ENCODE measurements around the gene SQSTM1. TPM values are rescaled to one million over a fixed set of nuclear protein-coding genes. Genes with fewer than 3 reads are reported as not detected.
"Not testable (repeated sequence)": the region's sequence is repeated elsewhere in the genome, so short reads cannot be mapped to it uniquely, and the experiment has no call there.

SQSTM1 gene
- total RNA-seq, 2 experiments from 2014 or later, result 111 to 117 TPM

- no peak overlapping the region for H3K4me3 Mint-ChIP-seq
- peaks cover 2% of the 10 kb centered on the region for H3K4me1 Mint-ChIP-seq
- DNase-seq, result no peak
- no peaks in the 10 kb centered on the region for H3K9me3 Mint-ChIP-seq
- H3K36me3 Mint-ChIP-seq, result peaks cover 19% of the 10 kb centered on the region
- H3K27me3 Mint-ChIP-seq, result no peaks in the 10 kb centered on the region
- H3K27ac Mint-ChIP-seq, result no peak overlapping the region
These were observed 45.0 kb downstream of the SQSTM1 start for GRCh38 chr5:179865491-179866240.

GRCh38 chr5:179866241-179867078 is 45.8 kb downstream of the SQSTM1 start:
- Mint-ChIP-seq H3K27me3 (no peaks in the 10 kb centered on the region), H3K27ac (no peak overlapping the region), H3K4me1 (peaks cover 2% of the 10 kb centered on the region), H3K9me3 (no peaks in the 10 kb centered on the region), H3K36me3 (peaks cover 25% of the 10 kb centered on the region), H3K4me3 (no peak overlapping the region)
- DNase-seq, result peak; percentile 28

- Mint-ChIP-seq H3K36me3 (peaks cover 25% of the 10 kb centered on the region), H3K4me3 (no peak overlapping the region), H3K27me3 (no peaks in the 10 kb centered on the region), H3K4me1 (peaks cover 2% of the 10 kb centered on the region), H3K27ac (peak overlapping the region; percentile 47), H3K9me3 (no peaks in the 10 kb centered on the region)
- DNase-seq, result no peak
These were observed 46.4 kb downstream of the SQSTM1 start for GRCh38 chr5:179867079-179867465.

- no peaks in the 10 kb centered on the region for H3K27me3 Mint-ChIP-seq
- H3K4me3 Mint-ChIP-seq, result no peak overlapping the region
- H3K4me1 Mint-ChIP-seq, result peaks cover 2% of the 10 kb centered on the region
- peaks cover 23% of the 10 kb centered on the region for H3K36me3 Mint-ChIP-seq
- H3K27ac Mint-ChIP-seq, result peak overlapping the region; percentile 47
- no peaks in the 10 kb centered on the region for H3K9me3 Mint-ChIP-seq
- DNase-seq, result no peak
These were observed 46.8 kb downstream of the SQSTM1 start for GRCh38 chr5:179867476-179867875.

- Mint-ChIP-seq H3K27ac (no peak overlapping the region), H3K4me3 (no peak overlapping the region), H3K4me1 (peaks cover 2% of the 10 kb centered on the region), H3K9me3 (no peaks in the 10 kb centered on the region), H3K27me3 (no peaks in the 10 kb centered on the region), H3K36me3 (peaks cover 17% of the 10 kb centered on the region)
- DNase-seq, result no peak
These were observed 47.8 kb downstream of the SQSTM1 start for GRCh38 chr5:179868541-179868940.

GRCh38 chr5:179869101-179869500 is 48.4 kb downstream of the SQSTM1 start:
- no peak overlapping the region for H3K4me3 Mint-ChIP-seq
- H3K36me3 Mint-ChIP-seq, result peaks cover 14% of the 10 kb centered on the region
- no peak for DNase-seq
- no peaks in the 10 kb centered on the region for H3K9me3 Mint-ChIP-seq
- no peaks in the 10 kb centered on the region for H3K27me3 Mint-ChIP-seq
- H3K27ac Mint-ChIP-seq, result no peak overlapping the region
- H3K4me1 Mint-ChIP-seq, result peaks cover 2% of the 10 kb centered on the region

GRCh38 chr5:179869641-179870402 is 49.1 kb downstream of the SQSTM1 start:
- Mint-ChIP-seq H3K4me3 (no peak overlapping the region), H3K4me1 (peaks cover 2% of the 10 kb centered on the region), H3K27ac (no peak overlapping the region), H3K27me3 (no peaks in the 10 kb centered on the region), H3K9me3 (no peaks in the 10 kb centered on the region), H3K36me3 (peaks cover 14% of the 10 kb centered on the region)
- DNase-seq, result no peak

GRCh38 chr5:179870403-179870903 is 49.7 kb downstream of the SQSTM1 start:
- H3K4me3 Mint-ChIP-seq, result no peak overlapping the region
- DNase-seq, result no peak
- peaks cover 10% of the 10 kb centered on the region for H3K36me3 Mint-ChIP-seq
- H3K9me3 Mint-ChIP-seq, result no peaks in the 10 kb centered on the region
- H3K27me3 Mint-ChIP-seq, result no peaks in the 10 kb centered on the region
- peaks cover 2% of the 10 kb centered on the region for H3K4me1 Mint-ChIP-seq
- no peak overlapping the region for H3K27ac Mint-ChIP-seq

- H3K4me1 Mint-ChIP-seq, result peaks cover 2% of the 10 kb centered on the region
- H3K4me3 Mint-ChIP-seq, result no peak overlapping the region
- no peaks in the 10 kb centered on the region for H3K27me3 Mint-ChIP-seq
- H3K27ac Mint-ChIP-seq, result no peak overlapping the region
- no peaks in the 10 kb centered on the region for H3K9me3 Mint-ChIP-seq
- DNase-seq, result no peak
- H3K36me3 Mint-ChIP-seq, result peaks cover 10% of the 10 kb centered on the region
These were observed 50.2 kb downstream of the SQSTM1 start for GRCh38 chr5:179870952-179871351.

GRCh38 chr5:179871533-179871932 is 50.8 kb downstream of the SQSTM1 start:
- not testable (repeated sequence) for H3K27me3 Mint-ChIP-seq, H3K27ac Mint-ChIP-seq, H3K4me1 Mint-ChIP-seq, H3K4me3 Mint-ChIP-seq, DNase-seq, H3K9me3 Mint-ChIP-seq
- H3K36me3 Mint-ChIP-seq, result peaks cover 10% of the 10 kb centered on the region

- no peak overlapping the region for H3K4me3 Mint-ChIP-seq
- no peak for DNase-seq
- H3K27ac Mint-ChIP-seq, result no peak overlapping the region
- H3K9me3 Mint-ChIP-seq, result no peaks in the 10 kb centered on the region
- no peaks in the 10 kb centered on the region for H3K27me3 Mint-ChIP-seq
- H3K4me1 Mint-ChIP-seq, result no peaks in the 10 kb centered on the region
- H3K36me3 Mint-ChIP-seq, result peaks cover 12% of the 10 kb centered on the region
These were observed 51.5 kb downstream of the SQSTM1 start for GRCh38 chr5:179872055-179872827.

- H3K4me3 Mint-ChIP-seq, result no peak overlapping the region
- no peaks in the 10 kb centered on the region for H3K4me1 Mint-ChIP-seq
- H3K9me3 Mint-ChIP-seq, result no peaks in the 10 kb centered on the region
- H3K27me3 Mint-ChIP-seq, result no peaks in the 10 kb centered on the region
- DNase-seq, result no peak
- no peak overlapping the region for H3K27ac Mint-ChIP-seq
- peaks cover 12% of the 10 kb centered on the region for H3K36me3 Mint-ChIP-seq
These were observed 52.3 kb downstream of the SQSTM1 start for GRCh38 chr5:179872828-179873575.

GRCh38 chr5:179873588-179874110 is 52.9 kb downstream of the SQSTM1 start:
- Mint-ChIP-seq H3K36me3 (peaks cover 8% of the 10 kb centered on the region), H3K9me3 (no peaks in the 10 kb centered on the region), H3K4me3 (no peak overlapping the region), H3K27ac (no peak overlapping the region), H3K4me1 (no peaks in the 10 kb centered on the region), H3K27me3 (no peaks in the 10 kb centered on the region)
- DNase-seq, result no peak

- Mint-ChIP-seq H3K27me3 (no peaks in the 10 kb centered on the region), H3K4me3 (no peak overlapping the region), H3K36me3 (peaks cover 8% of the 10 kb centered on the region), H3K27ac (no peak overlapping the region), H3K9me3 (no peaks in the 10 kb centered on the region), H3K4me1 (no peaks in the 10 kb centered on the region)
- DNase-seq, result no peak
These were observed 53.4 kb downstream of the SQSTM1 start for GRCh38 chr5:179874136-179874535.

All from activated naive CD8-positive, alpha-beta T cell treated with anti-CD3 and anti-CD28 coated beads for 36 hours (primary cell).